Ishikawa (cell line): ENCODE data around the gene PRKRIP1.

Experiments used
- CEBPB ChIP-seq: IDR thresholded peaks from 2 replicates; pipeline ENCODE4 v1.6.1; 2012
- CREB1 ChIP-seq: IDR thresholded peaks from 2 replicates; pipeline ENCODE4 v1.6.1; 2012; ENCODE audit warnings: low read depth
- EGR1 ChIP-seq: IDR thresholded peaks from 2 replicates; pipeline ENCODE4 v1.6.1; 2012
- EP300 ChIP-seq: IDR thresholded peaks from 2 replicates; pipeline ENCODE4 v1.6.1; 2012; ENCODE audit warnings: borderline replicate concordance
- FOXM1 ChIP-seq: IDR thresholded peaks from 2 replicates; pipeline ENCODE4 v1.6.1; 2012; ENCODE audit warnings: low read depth, borderline replicate concordance
- NFIC ChIP-seq: IDR thresholded peaks from 2 replicates; pipeline ENCODE4 v1.6.1; 2012
- RAD21 ChIP-seq: IDR thresholded peaks from 2 replicates; pipeline ENCODE4 v1.6.1; 2012; ENCODE audit warnings: low read depth
- TAF1 ChIP-seq: IDR thresholded peaks from 2 replicates; pipeline ENCODE4 v1.6.1; 2012; ENCODE audit warnings: low read depth, mild to moderate bottlenecking
- TCF12 ChIP-seq: IDR thresholded peaks from 2 replicates; pipeline ENCODE4 v1.6.1; 2012; ENCODE audit warnings: low read depth
- TEAD4 ChIP-seq: IDR thresholded peaks from 2 replicates; pipeline ENCODE4 v1.6.1; 2012
- YY1 ChIP-seq: IDR thresholded peaks from 2 replicates; pipeline ENCODE4 v1.6.1; 2012; ENCODE audit warnings: low read depth
- ZBTB7A ChIP-seq: IDR thresholded peaks from 2 replicates; pipeline ENCODE4 v1.6.1; 2012; ENCODE audit warnings: low read depth
- TF ChIP-seq, protein P1 (sequence below): IDR thresholded peaks from 2 replicates; pipeline ENCODE4 v1.6.1; 2012
- TF ChIP-seq, protein P2 (sequence below): IDR thresholded peaks from 2 replicates; pipeline ENCODE4 v1.6.1; 2012; ENCODE audit warnings: low read depth, mild to moderate bottlenecking

DNA sequence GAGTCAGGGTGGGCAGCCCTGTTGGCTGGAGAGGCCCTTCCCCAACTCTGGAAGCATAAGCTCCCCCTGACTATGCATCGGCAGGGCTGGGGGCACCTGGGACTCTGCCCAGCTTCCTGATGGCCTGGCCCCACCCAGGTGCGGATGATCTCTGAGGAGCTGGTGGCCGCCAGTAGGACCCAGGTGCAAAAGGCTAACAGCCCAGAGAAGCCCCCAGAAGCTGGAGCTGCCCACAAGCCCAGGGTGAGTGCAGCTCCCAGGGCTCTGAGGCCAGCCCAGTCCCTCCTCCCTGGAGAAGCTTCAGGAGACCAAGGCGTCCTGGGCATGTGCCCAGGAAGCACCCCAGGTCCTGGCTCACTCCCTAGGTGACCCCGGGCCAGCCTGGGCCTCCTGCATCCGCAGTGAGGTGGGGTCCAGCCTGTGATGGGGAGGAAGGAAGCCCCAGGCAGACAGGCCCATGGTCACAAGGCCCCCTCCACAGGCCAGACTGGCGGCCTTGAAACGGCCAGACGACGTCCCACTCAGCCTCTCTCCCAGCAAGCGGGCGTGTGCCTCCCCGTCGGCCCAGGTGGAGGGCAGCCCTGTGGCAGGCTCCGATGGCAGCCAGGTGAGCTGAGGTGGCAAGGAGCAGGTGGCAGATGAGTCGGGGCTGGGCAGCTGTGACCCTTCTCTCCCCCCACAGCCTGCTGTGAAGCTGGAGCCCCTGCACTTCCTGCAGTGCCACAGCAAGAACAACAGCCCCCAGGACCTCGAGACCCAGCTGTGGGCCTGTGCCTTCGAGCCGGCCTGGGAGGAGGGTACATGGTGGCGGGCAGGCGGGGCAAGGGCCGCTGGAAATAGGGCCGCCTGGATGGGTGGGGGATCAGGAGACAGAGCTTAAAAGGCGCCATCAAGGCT is 71.7 kb downstream of the PRKRIP1 start:
- TF ChIP-seq RAD21 (no peak), FOXM1 (no peak), CEBPB (no peak), EP300 (no peak), YY1 (no peak), TEAD4 (no peak), NFIC (no peak), CREB1 (no peak), ZBTB7A (no peak), EGR1 (no peak), TAF1 (no peak), TCF12 (no peak)
- TF ChIP-seq, protein P1, sequence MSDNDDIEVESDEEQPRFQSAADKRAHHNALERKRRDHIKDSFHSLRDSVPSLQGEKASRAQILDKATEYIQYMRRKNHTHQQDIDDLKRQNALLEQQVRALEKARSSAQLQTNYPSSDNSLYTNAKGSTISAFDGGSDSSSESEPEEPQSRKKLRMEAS = no peak
- TF ChIP-seq, protein P2, sequence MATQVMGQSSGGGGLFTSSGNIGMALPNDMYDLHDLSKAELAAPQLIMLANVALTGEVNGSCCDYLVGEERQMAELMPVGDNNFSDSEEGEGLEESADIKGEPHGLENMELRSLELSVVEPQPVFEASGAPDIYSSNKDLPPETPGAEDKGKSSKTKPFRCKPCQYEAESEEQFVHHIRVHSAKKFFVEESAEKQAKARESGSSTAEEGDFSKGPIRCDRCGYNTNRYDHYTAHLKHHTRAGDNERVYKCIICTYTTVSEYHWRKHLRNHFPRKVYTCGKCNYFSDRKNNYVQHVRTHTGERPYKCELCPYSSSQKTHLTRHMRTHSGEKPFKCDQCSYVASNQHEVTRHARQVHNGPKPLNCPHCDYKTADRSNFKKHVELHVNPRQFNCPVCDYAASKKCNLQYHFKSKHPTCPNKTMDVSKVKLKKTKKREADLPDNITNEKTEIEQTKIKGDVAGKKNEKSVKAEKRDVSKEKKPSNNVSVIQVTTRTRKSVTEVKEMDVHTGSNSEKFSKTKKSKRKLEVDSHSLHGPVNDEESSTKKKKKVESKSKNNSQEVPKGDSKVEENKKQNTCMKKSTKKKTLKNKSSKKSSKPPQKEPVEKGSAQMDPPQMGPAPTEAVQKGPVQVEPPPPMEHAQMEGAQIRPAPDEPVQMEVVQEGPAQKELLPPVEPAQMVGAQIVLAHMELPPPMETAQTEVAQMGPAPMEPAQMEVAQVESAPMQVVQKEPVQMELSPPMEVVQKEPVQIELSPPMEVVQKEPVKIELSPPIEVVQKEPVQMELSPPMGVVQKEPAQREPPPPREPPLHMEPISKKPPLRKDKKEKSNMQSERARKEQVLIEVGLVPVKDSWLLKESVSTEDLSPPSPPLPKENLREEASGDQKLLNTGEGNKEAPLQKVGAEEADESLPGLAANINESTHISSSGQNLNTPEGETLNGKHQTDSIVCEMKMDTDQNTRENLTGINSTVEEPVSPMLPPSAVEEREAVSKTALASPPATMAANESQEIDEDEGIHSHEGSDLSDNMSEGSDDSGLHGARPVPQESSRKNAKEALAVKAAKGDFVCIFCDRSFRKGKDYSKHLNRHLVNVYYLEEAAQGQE = no peak
